H1 (cell line): ENCODE results near the gene FGF10. TPM values are rescaled to one million over a fixed set of nuclear protein-coding genes. Genes with fewer than 3 reads are reported as not detected.

Experiments
- RAD21 ChIP-seq, 2 experiments: IDR thresholded peaks in 1 of 2; conservative IDR thresholded peaks in 1 of 2; 2 replicates each; pipeline ENCODE4 v1.6.1; 2011; ENCODE audit warnings: low read depth in 2 of 2, low read length in 2 of 2, improper control_type of control experiment in 1 of 2, inconsistent platforms in 1 of 2, mild to moderate bottlenecking in 1 of 2, moderate library complexity in 1 of 2
- SAP30 ChIP-seq: fragments of 300-600 bp; sonication (generic); IDR thresholded peaks from 2 replicates; pipeline ENCODE4 v1.7.1; 2012; ENCODE audit warnings: low read length, moderate library complexity, mild to moderate bottlenecking, inconsistent platforms; ENCODE audit not compliant: insufficient read depth, insufficient replicate concordance
- polyA plus RNA-seq, 7 experiments: library from polyadenylated mRNA; depleted of rRNA in 3 of 7; stranded (reverse) in 5 of 7; unstranded in 2 of 7; fragments of >200 nt in 5 of 7; fragments of 200-250 nt in 2 of 7; gene quantifications; 1 replicate in 5 of 7; 2 replicates in 1 of 7; 4 replicates in 1 of 7; pipeline versions ENCODE4 v1.2.1 to v1.2.3, GENCODE V29; 2011 to 2013; ENCODE audit warnings: missing spikeins in 2 of 7, mixed read lengths in 2 of 7
- total RNA-seq: library from RNA; stranded (reverse); fragmentation: NEBNext Ultra II Directional; extraction: Animal tissue kit (Norgen Biotek cat#: 25700); gene quantifications from 2 replicates; pipeline ENCODE4 v1.2.1, GENCODE V29; 2021
- TF ChIP-seq, protein P1 (sequence below): fragments of 300-600 bp; sonication (generic); IDR thresholded peaks from 2 replicates; pipeline ENCODE4 v1.7.1; 2012; ENCODE audit warnings: low read length, moderate library complexity, mild to moderate bottlenecking, inconsistent platforms; ENCODE audit not compliant: insufficient replicate concordance

Gene FGF10
- total and polyA plus RNA-seq, 2 of the 8 experiments (the other 6 are each of a cell fraction or from before 2014, with no cell fraction given) = 0.06 to 0.54 TPM

DNA sequence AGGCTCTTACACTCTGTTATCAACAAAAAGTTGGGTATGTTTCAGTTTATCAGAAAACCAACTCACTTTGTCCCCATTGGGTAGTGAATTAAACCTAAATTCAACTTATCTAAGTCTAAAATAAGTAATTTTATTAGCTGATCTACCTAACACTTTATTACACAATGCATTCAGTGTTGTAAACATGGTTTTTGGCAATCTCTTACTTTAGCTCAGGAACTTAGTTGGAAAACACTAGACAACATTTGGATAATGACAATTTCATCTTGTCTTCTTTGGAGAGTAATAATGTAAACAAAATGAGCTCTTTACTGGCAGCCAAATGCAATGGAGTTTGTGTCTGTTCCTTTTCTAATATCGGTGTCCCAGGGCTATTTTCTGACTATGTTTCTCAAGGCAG is 33.0 kb downstream of the FGF10 start (continued):
- TF ChIP-seq, protein P1, sequence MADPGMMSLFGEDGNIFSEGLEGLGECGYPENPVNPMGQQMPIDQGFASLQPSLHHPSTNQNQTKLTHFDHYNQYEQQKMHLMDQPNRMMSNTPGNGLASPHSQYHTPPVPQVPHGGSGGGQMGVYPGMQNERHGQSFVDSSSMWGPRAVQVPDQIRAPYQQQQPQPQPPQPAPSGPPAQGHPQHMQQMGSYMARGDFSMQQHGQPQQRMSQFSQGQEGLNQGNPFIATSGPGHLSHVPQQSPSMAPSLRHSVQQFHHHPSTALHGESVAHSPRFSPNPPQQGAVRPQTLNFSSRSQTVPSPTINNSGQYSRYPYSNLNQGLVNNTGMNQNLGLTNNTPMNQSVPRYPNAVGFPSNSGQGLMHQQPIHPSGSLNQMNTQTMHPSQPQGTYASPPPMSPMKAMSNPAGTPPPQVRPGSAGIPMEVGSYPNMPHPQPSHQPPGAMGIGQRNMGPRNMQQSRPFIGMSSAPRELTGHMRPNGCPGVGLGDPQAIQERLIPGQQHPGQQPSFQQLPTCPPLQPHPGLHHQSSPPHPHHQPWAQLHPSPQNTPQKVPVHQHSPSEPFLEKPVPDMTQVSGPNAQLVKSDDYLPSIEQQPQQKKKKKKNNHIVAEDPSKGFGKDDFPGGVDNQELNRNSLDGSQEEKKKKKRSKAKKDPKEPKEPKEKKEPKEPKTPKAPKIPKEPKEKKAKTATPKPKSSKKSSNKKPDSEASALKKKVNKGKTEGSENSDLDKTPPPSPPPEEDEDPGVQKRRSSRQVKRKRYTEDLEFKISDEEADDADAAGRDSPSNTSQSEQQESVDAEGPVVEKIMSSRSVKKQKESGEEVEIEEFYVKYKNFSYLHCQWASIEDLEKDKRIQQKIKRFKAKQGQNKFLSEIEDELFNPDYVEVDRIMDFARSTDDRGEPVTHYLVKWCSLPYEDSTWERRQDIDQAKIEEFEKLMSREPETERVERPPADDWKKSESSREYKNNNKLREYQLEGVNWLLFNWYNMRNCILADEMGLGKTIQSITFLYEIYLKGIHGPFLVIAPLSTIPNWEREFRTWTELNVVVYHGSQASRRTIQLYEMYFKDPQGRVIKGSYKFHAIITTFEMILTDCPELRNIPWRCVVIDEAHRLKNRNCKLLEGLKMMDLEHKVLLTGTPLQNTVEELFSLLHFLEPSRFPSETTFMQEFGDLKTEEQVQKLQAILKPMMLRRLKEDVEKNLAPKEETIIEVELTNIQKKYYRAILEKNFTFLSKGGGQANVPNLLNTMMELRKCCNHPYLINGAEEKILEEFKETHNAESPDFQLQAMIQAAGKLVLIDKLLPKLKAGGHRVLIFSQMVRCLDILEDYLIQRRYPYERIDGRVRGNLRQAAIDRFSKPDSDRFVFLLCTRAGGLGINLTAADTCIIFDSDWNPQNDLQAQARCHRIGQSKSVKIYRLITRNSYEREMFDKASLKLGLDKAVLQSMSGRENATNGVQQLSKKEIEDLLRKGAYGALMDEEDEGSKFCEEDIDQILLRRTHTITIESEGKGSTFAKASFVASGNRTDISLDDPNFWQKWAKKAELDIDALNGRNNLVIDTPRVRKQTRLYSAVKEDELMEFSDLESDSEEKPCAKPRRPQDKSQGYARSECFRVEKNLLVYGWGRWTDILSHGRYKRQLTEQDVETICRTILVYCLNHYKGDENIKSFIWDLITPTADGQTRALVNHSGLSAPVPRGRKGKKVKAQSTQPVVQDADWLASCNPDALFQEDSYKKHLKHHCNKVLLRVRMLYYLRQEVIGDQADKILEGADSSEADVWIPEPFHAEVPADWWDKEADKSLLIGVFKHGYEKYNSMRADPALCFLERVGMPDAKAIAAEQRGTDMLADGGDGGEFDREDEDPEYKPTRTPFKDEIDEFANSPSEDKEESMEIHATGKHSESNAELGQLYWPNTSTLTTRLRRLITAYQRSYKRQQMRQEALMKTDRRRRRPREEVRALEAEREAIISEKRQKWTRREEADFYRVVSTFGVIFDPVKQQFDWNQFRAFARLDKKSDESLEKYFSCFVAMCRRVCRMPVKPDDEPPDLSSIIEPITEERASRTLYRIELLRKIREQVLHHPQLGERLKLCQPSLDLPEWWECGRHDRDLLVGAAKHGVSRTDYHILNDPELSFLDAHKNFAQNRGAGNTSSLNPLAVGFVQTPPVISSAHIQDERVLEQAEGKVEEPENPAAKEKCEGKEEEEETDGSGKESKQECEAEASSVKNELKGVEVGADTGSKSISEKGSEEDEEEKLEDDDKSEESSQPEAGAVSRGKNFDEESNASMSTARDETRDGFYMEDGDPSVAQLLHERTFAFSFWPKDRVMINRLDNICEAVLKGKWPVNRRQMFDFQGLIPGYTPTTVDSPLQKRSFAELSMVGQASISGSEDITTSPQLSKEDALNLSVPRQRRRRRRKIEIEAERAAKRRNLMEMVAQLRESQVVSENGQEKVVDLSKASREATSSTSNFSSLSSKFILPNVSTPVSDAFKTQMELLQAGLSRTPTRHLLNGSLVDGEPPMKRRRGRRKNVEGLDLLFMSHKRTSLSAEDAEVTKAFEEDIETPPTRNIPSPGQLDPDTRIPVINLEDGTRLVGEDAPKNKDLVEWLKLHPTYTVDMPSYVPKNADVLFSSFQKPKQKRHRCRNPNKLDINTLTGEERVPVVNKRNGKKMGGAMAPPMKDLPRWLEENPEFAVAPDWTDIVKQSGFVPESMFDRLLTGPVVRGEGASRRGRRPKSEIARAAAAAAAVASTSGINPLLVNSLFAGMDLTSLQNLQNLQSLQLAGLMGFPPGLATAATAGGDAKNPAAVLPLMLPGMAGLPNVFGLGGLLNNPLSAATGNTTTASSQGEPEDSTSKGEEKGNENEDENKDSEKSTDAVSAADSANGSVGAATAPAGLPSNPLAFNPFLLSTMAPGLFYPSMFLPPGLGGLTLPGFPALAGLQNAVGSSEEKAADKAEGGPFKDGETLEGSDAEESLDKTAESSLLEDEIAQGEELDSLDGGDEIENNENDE = no peak
- TF ChIP-seq RAD21 (IDR thresholded peaks at IDR 0.05 in 1 of 2, conservative IDR thresholded peaks at IDR 0.05 in 1 of 2; ENCODE audit: low read depth in 2 of 2, low read length in 2 of 2) (no peak), SAP30 (no peak)
- TF ChIP-seq, all 59 proteins: peak for 0
